Inflammatory macrophage treated with lipopolysaccharide for 1 hour (primary cell): ENCODE results near the gene PDIA2.
"Not testable (repeated sequence)": the region's sequence is repeated elsewhere in the genome, so short reads cannot be mapped to it uniquely, and the experiment has no call there.

Experiments
- DNase-seq, 2 donors: peaks; one replicate each; pipeline ENCODE4 v3.0.0-alpha.2; 2020 to 2022

PDIA2 gene

GRCh38 chr16:283033-283805 lies at the start of gene PDIA2:
TSS of gene PDIA2 (plus strand) at chr16:283164. CDS start at chr16:283170, 6 bp downstream.
- DNase-seq, result no peak

DNA sequence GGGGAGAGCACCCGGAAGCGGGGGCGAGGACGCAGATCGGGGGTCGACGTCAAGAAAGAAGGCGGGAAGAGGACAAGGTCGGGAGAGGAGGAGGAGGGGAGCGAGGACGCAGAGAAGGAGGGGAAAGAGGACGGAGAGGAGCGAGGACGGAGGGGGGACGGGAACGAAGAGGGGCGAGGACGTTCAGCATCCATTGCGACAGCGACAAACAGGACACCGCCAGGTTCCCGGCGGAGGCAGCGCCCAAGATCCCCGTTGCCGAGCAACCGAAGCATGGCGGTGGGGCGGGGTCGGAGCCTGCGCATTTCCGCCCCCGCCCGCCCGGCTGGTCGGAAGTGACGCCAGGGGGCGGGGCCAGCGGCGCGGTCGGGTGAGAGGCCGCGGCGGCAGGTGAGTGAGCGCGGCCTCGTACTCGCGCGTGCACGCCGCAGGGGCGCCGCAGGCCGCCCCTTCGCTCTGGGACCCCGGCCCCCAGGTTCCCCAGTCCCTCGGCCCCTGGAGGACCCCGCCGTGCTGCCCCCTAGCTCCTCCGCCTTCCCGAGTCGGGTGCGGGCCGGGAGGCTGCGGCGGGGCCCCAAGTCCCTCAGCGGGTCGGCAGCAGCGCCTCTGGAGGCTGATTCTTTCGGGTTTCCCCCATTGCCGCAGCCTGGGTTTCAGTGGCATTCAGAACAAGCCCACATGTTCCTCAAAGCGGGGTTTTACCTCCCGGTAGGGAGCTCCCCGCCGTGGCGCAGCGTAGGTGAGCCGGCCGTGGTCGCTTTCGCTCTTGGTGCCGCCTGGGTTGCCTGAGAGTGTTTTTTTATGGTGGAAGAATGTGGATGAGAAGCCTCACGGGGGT lies 48.3 kb upstream of the PDIA2 start, which contains the start of gene FAM234A:
TSS of gene FAM234A (plus strand) at position 354 of the 838 bp plus-strand sequence. CDS start 19,593 bp downstream, outside the sequence.
- peak; percentile 93 to 96 for DNase-seq

GRCh38 chr16:239948-240277 lies 43.1 kb upstream of the PDIA2 start:
- DNase-seq, result peak in 1 of 2 donors; percentile 3

DNA sequence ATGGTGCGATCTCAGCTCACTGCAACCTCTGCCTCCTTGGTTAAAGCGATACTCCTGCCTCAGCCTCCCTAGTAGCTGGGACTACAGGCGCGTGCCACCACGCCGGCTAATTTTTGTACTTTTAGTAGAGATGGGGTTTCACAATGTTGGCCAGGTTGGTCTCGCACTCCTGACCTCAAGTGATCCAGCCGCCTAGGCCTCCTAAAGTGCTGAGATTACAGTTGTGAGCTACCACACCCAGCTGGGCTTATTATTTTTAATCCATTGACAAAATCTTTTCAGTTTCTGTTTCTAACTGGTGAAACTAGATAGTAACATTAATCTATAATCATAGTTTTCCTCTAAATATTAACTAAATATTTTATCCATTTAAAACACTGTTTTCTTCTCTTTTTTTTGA lies 42.4 kb upstream of the PDIA2 start:
- DNase-seq, result no peak

- DNase-seq, result no peak
Measured at GRCh38 chr16:242281-242680, 40.7 kb upstream of the PDIA2 start.

GRCh38 chr16:243348-243747 lies 39.6 kb upstream of the PDIA2 start:
- DNase-seq, result no peak

GRCh38 chr16:245105-245504 lies 37.9 kb upstream of the PDIA2 start:
- no peak for DNase-seq

DNA sequence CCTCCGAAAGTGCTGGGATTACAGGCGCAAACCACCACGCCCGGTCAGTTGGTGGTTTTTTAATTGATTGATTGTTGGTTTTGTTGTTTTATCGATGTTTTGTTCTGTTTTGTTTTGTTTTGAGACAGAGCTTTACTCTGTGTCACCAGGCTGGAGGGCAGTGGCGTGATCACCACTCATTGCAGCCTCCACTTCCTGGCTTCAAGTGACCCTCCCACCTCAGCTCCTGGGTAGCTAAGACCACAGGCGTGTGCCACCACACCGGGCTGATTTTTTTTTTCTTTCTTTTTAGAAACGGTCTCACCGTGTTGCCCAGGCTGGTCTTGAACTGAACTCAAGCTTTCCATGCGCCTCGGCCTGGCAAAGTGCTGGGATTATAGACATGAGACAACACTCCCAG lies 35.9 kb upstream of the PDIA2 start:
- DNase-seq, result no peak

DNA sequence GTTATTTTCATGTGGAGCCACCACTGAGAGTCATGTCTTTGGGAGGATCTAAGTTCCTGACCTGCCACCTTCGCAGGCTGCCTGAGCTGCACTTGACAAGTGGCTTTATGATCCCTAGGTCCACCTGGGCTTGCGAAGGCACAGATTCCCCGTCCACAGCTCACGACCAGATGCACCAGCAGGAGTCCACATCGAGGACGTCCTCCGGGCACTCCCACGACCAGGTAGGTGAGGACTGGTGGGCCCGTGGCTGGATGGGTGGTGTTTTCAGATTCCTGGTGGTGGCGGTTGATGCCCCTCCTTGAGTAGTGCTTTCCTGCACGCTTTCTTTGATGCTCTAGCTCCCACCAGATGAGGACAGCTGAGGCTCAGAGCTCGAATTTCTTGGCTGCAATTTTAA lies 33.5 kb upstream of the PDIA2 start:
- no peak for DNase-seq

- peak; percentile 36 to 38 for DNase-seq
Measured at GRCh38 chr16:252366-253337, 30.3 kb upstream of the PDIA2 start.

DNA sequence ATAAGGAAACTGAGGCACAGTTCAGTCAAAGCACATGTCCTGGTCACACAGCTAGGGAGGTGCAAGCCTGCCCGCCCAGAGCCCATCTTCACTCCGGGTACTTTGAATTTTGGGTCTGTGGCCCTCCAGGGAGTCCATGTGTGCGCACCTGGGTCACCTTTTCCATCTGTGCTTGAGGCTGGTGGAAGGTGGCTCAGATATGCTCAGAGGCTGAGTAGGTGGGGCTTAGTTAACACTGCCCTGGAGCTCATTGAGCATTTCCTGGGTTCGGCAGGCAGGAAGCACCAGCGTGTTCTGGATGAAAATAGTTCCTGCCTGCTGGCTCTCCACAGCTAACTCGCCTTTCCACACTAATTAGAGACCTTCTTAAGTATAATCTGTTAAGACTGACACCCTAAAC lies 29.1 kb upstream of the PDIA2 start:
- DNase-seq, result no peak

GRCh38 chr16:254461-254860 lies 28.5 kb upstream of the PDIA2 start:
- DNase-seq, result no peak

- DNase-seq, result no peak
Measured at GRCh38 chr16:255183-255582, 27.8 kb upstream of the PDIA2 start.

GRCh38 chr16:258091-258490 lies 24.9 kb upstream of the PDIA2 start:
- not testable (repeated sequence) for DNase-seq

- no peak for DNase-seq
Measured at GRCh38 chr16:259226-259625, 23.7 kb upstream of the PDIA2 start.

DNA sequence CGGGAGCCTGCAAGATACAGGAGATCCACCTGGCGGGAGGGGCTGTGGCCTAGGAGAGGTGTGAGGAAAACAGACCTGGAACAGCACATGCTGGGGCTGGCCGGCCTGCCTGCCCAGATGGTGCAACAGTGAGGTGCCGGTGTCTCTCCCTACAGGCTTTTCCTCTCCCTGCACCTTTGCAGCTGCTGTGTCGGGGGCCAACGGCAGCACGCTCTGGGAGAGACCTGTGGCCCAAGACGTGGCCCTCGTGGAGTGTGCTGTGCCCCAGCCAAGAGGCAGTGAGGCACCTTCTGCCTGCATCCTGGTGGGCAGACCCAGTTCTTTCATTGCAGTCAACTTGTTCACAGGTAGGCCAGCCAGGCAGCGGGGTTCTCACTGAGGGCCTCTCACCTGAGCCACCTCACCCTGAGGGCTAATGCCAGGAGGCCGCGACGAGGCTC lies 23.1 kb upstream of the PDIA2 start:
- DNase-seq, result no peak

GRCh38 chr16:260326-260725 lies 22.6 kb upstream of the PDIA2 start:
- DNase-seq, result no peak

GRCh38 chr16:261031-261691 lies 21.8 kb upstream of the PDIA2 start:
- no peak for DNase-seq

DNA sequence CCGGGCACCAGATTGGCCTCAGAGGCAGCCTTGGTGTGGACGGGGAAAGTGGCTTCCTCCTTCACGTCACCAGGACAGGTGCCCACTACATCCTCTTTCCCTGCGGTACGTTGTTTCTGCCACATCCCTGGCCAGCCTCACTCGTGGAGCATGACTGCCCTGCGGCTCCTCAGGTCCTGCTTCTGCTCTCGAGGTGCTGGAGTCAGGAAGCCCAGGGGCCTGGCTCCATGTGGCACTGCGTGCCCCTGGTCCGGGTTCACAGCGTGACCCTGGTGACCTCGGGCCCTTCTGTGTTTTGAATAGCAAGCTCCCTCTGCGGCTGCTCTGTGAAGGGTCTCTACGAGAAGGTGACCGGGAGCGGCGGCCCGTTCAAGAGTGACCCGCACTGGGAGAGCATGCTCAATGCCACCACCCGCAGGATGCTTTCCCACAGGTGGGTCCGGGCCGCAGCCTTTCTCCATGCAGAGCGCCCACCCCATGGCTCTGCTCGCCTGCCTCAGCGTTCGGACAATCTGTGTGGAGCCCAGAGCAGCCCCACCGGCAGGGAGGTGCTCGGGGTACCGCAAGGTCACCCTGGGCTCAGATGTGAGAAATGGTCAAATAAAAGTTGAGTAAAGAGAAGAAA lies 20.7 kb upstream of the PDIA2 start:
- DNase-seq, result no peak

DNA sequence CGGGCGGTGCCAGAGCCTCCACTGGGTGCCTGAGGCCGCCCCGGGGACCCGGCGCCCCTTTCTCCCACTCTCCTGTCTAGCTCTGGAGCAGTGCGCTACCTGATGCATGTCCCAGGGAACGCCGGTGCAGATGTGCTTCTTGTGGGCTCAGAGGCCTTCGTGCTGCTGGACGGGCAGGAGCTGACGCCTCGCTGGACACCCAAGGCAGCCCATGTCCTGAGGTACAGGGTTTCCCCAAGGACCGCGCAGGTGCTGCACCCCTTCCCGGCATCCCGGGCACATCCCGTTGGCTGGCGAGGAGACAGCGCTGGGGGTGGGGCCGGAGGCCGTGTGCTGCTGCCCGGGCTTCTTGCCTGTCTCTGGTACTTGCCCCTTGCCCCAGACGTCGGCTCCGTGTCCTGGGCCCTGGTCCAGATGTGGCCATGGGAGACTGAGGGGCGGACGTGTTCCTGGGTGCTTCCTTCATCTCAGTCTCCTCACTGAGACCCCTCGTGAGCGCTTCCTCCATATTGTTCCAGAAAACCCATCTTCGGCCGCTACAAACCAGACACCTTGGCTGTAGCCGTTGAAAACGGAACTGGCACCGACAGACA lies 19.7 kb upstream of the PDIA2 start:
- no peak for DNase-seq

DNA sequence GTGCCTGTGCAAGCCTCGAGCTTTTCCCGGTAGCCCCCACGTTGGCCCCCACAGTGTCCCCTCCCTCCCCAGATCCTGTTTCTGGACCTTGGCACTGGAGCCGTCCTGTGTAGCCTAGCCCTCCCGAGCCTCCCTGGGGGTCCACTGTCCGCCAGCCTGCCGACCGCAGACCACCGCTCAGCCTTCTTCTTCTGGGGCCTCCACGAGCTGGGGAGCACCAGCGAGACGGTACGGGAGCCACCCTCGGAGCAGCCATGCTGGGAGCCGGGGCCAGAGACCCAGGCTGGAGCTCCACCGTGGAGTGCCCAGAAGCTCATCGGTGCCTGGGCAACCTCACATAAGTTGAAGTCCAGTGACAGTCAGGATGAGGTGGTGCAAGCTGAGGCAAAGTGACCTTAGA lies 19.0 kb upstream of the PDIA2 start:
- no peak for DNase-seq
